ENCODE results near the gene AKT2.
A peak's percentile ranks its signal among the peaks of the same experiment; 100 is the strongest.

The AKT2 gene

DNA sequence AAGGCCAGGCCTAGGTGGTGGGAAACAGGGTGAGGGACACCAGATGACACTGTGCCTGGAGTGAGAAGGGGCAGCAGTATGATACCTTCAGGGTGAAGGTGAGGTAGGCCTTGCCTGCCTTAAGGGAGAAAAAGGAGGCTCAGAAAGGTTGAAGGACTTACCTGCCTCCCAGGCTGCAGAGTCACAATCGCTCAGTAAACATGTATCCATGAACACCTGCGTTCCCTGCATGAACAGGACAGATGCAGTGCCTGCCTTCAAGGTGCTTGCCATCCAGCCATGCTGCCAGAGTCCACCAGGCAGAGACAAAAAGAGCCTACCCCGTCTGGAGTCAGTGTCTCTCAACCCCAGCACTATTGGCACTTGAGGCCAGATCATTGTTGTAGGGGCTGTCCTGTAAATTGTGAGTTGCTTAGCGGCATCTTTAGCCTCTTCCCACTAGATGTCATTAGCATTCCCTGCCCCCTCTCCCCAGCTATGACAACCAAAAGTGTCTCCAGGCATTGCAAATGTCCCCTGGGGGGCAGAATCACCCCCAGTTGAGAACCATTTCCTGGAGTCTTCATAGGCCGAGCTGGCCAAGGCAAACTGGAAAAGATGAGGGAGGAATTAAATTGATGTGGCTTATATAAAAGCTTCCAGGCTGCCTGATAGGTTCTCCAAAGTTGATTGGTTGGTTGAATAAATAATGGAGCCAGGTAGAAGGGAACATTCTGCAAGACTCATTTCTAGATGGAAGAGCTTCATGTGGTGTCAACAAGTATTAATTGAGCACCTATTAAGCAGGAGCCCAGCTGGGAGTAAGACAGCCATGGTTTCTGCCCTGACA lies 92.2 kb downstream of the AKT2 start:
- DNase-seq (ENCODE audit: low read depth in 2 of 2, low spot score in 1 of 2), result no peak

DNA sequence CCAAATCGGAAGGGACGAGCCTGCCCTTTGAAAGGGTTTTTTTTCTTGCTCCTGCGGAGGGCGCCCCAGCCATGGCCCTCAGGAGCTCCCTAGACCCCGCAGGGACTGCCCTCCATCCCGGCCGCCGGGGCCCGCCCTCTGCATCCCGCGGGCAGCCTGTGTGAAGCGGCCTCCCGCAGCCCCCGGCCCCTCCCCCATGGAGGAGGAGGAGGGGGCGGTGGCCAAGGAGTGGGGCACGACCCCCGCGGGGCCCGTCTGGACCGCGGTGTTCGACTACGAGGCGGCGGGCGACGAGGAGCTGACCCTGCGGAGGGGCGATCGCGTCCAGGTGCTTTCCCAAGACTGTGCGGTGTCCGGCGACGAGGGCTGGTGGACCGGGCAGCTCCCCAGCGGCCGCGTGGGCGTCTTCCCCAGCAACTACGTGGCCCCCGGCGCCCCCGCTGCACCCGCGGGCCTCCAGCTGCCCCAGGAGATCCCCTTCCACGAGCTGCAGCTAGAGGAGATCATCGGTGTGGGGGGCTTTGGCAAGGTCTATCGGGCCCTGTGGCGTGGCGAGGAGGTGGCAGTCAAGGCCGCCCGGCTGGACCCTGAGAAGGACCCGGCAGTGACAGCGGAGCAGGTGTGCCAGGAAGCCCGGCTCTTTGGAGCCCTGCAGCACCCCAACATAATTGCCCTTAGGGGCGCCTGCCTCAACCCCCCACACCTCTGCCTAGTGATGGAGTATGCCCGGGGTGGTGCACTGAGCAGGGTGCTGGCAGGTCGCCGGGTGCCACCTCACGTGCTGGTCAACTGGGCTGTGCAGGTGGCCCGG lies 93.1 kb downstream of the AKT2 start:
- no peak for DNase-seq (ENCODE audit: low read depth in 2 of 2, low spot score in 1 of 2)

DNA sequence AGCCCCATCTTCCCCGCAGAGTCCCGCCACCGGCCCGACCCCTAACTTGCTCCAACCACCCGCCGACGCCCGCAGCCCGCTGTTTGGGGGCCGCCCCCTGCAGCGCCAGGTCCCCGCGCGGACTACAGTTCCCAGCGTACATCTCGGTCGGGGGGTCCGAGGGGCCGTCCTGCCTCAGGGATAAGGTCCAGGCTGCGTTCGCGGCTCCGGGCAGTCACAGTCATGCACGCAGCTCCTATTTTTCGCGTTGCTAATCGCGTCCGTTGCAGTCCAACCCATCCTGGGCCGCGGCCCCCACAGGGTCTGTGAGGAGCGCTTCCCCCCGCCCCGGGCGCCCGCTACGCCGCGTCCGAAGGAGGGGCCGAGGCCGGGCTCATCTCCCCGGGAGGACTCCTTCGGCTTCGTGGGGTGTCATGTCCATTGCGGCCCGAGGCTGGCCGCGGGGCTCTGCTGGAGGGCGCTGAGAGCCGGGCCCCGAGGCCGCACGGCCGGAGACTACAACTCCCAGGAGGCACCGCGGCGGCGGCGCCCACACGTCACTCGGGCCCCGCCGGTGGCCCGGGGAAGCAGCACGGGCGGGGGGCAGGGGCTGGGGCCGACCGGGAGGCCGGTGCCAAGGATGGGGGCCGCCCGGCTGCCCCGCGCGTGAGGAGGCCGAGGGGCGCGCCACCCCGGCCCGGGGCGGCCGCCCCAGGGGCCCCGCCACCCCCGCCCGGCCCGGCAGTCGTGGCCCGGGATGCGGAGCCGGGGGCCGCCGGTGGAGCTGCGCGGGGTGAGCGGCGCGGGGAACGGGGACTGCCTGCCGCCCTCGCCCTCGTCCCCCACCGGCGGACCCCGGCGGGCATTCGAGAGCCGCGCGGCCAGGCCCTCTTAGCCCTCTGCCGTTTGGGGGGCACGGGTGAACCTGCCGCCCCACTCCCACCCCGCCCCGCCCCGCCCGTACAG lies 94.0 kb downstream of the AKT2 start, which contains the start of gene MAP3K10:
MAP3K10 (plus strand) TSS at position 536 of the 945 bp plus-strand sequence. CDS start 606 bp downstream, outside the sequence.
- DNase-seq (ENCODE audit: low read depth in 2 of 2, low spot score in 1 of 2), result peak; percentile 32 to 53

DNA sequence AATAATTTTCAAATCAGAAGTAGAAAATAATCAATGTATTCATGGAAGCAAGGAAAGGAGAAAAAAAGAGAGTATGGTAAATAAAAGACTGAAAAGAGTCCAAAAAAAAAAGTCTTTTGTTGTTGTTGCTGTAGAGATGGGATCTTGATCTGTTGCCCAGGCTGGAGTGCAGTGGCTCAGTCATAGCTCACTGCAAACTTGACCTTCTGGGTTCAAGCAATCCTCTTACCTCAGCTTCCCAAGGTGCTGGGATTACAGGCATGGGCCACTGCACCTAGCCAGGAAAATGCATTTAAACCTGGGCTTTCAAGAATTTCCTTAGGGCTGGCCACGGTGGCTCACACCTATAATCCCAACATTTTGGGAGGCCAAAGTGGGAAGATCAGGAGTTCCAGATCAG lies 100.9 kb downstream of the AKT2 start:
- DNase-seq (ENCODE audit: low read depth in 2 of 2, low spot score in 1 of 2), result no peak

Data from stimulated activated CD8-positive, alpha-beta memory T cell treated with anti-CD3 and anti-CD28 coated beads, Interleukin-4, amount 100 ng/mL, for 4 hours (primary cell).